Hepatocyte (in vitro differentiated cells): ENCODE measurements around the gene TAF12. TPM values are rescaled to one million over a fixed set of nuclear protein-coding genes. Genes with fewer than 3 reads are reported as not detected.
"Not testable (repeated sequence)": the region's sequence is repeated elsewhere in the genome, so short reads cannot be mapped to it uniquely, and the experiment has no call there.

ENCODE experiments used
- DNase-seq: peaks from one replicate; pipeline ENCODE4 v3.0.0-alpha.2; 2016; ENCODE audit warnings: low spot score
- H2AFZ ChIP-seq: fragments of 200-600 bp; sonication (generic); 2 replicates; pipeline ENCODE4 v1.6.0; 2016; ENCODE audit warnings: antibody characterized with exemption, mild to moderate bottlenecking
- H3K27ac ChIP-seq: fragments of 200-600 bp; sonication (generic); 2 replicates; pipeline ENCODE4 v1.5.1; 2016; ENCODE audit warnings: mild to moderate bottlenecking
- H3K27me3 ChIP-seq: fragments of 200-600 bp; sonication (generic); 2 replicates; pipeline ENCODE4 v1.6.1; 2016
- H3K36me3 ChIP-seq: fragments of 200-600 bp; sonication (generic); replicated peaks from 2 replicates; pipeline ENCODE4 v1.5.1; 2016; ENCODE audit warnings: low read depth; ENCODE audit not compliant: insufficient read depth
- H3K4me1 ChIP-seq: fragments of 200-600 bp; sonication (generic); 2 replicates; pipeline ENCODE4 v1.5.1; 2016; ENCODE audit warnings: mild to moderate bottlenecking, moderate library complexity; ENCODE audit not compliant: insufficient read depth
- H3K4me2 ChIP-seq: fragments of 200-600 bp; sonication (generic); 2 replicates; pipeline ENCODE4 v1.6.0; 2016
- H3K4me3 ChIP-seq: fragments of 200-600 bp; sonication (generic); 2 replicates; pipeline ENCODE4 v1.5.1; 2016; ENCODE audit warnings: mild to moderate bottlenecking
- H3K79me2 ChIP-seq: fragments of 200-600 bp; sonication (generic); 2 replicates; pipeline ENCODE4 v1.6.0; 2017; ENCODE audit warnings: mild to moderate bottlenecking
- H3K9me2 ChIP-seq: fragments of 200-600 bp; sonication (generic); replicated peaks from 2 replicates; pipeline ENCODE4 v1.6.0; 2017; ENCODE audit warnings: mild to moderate bottlenecking; ENCODE audit not compliant: insufficient read depth
- H3K9me3 ChIP-seq: fragments of 200-600 bp; sonication (generic); 2 replicates; pipeline ENCODE4 v1.5.1; 2016; ENCODE audit warnings: low read depth, mild to moderate bottlenecking
- H4K20me1 ChIP-seq: fragments of 200-600 bp; sonication (generic); 2 replicates; pipeline ENCODE4 v1.6.0; 2016; ENCODE audit warnings: mild to moderate bottlenecking; ENCODE audit not compliant: insufficient read depth, poor library complexity, severe bottlenecking
- EZH2 ChIP-seq: fragments of 200-600 bp; sonication (generic); IDR thresholded peaks from 2 replicates; pipeline ENCODE4 v1.6.1; 2016; ENCODE audit warnings: antibody characterized with exemption, mild to moderate bottlenecking, borderline replicate concordance
- EZH2phosphoT487 ChIP-seq: fragments of 200-600 bp; sonication (generic); IDR thresholded peaks from one replicate; pipeline ENCODE4 v1.6.1; 2018; ENCODE audit warnings: antibody characterized with exemption, mild to moderate bottlenecking, low read depth, moderate library complexity; ENCODE audit not compliant: unreplicated experiment, severe bottlenecking
- WGBS: methylation state at CpG from one replicate; pipeline ENCODE4 v1.1.6; 2016; ENCODE audit warnings: low lambda C conversion rate; ENCODE audit errors: missing lambda C conversion rate; 5-methylcytosine and 5-hydroxymethylcytosine counted together
- polyA plus RNA-seq: library from polyadenylated mRNA; unstranded; fragments of >200 nt; fragmentation: Nextera tagmentation; extraction: Ambion mirVana; gene quantifications from 2 replicates; pipeline ENCODE4 v1.2.1, GENCODE V29; 2016
- total RNA-seq: library from RNA; depleted of rRNA; stranded (reverse); fragments of >200 nt; gene quantifications from 2 replicates; pipeline ENCODE4 v1.2.3, GENCODE V29; 2014
- TF ChIP-seq, protein P1 (sequence below): fragments of 200-600 bp; sonication (generic); IDR thresholded peaks from 2 replicates; pipeline ENCODE4 v1.5.1; 2016; ENCODE audit warnings: antibody characterized with exemption, mild to moderate bottlenecking; ENCODE audit not compliant: poor library complexity

Gene TAF12
- total and polyA plus RNA-seq, 2 experiments from 2014 or later, result 26.5 to 35.0 TPM

DNA sequence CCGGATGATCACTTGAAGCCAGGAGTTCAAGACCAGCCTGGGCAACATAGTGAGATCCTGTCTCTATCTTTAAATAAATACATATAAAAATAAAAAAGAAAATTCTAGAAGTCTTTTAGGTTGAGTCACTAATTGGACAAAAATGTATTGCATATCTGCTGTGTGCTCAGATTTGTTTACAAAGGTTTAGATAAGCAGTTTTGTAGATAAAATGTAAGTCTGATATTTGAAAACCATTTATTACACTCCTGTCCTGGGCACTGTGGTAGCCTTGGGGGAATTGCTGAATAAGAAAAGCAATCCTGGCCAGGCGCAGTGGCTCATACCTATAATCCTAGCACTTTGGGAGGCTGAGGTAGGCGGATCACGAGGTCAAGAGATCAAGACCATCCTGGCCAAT is 37.3 kb upstream of the TAF12 start:
- Histone ChIP-seq H3K79me2 (peaks cover 32% of the 10 kb centered on the region), H3K27ac (no peak overlapping the region), H3K4me3 (no peak overlapping the region), H4K20me1 (no peaks in the 10 kb centered on the region), H3K9me2 (no peaks in the 10 kb centered on the region), H3K4me1 (no peaks in the 10 kb centered on the region), H2AFZ (no peak overlapping the region), H3K36me3 (no peaks in the 10 kb centered on the region), H3K9me3 (no peaks in the 10 kb centered on the region), H3K4me2 (no peak overlapping the region), H3K27me3 (no peaks in the 10 kb centered on the region)
- TF ChIP-seq EZH2phosphoT487 (no peak), EZH2 (no peak)
- TF ChIP-seq, protein P1, sequence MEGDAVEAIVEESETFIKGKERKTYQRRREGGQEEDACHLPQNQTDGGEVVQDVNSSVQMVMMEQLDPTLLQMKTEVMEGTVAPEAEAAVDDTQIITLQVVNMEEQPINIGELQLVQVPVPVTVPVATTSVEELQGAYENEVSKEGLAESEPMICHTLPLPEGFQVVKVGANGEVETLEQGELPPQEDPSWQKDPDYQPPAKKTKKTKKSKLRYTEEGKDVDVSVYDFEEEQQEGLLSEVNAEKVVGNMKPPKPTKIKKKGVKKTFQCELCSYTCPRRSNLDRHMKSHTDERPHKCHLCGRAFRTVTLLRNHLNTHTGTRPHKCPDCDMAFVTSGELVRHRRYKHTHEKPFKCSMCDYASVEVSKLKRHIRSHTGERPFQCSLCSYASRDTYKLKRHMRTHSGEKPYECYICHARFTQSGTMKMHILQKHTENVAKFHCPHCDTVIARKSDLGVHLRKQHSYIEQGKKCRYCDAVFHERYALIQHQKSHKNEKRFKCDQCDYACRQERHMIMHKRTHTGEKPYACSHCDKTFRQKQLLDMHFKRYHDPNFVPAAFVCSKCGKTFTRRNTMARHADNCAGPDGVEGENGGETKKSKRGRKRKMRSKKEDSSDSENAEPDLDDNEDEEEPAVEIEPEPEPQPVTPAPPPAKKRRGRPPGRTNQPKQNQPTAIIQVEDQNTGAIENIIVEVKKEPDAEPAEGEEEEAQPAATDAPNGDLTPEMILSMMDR, result no peak
- no peak for DNase-seq
- WGBS, result 77% methylated on average over 4 of the region's 4 CpGs

DNA sequence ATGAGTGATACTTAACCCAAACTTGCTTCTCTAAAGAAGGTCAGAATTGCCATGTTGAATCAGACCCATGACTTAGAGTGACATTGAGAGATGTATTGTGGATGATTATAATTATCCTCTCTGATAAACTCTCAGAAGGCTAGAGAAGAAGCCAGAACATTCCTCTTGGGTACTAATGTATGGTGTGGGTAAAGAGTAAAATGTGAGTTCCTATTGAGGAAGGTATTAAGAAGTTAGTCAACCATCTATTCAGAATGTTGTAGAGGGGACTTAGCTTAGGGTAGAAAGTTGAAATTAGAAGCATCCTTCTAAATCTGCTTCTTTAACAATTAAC is 33.0 kb upstream of the TAF12 start:
- no peaks in the 10 kb centered on the region for H4K20me1 ChIP-seq
- H3K4me2 ChIP-seq, result peak overlapping the region; percentile 21
- TF ChIP-seq, protein P1, result no peak
- TF ChIP-seq EZH2 (no peak), EZH2phosphoT487 (no peak)
- no peaks in the 10 kb centered on the region for H3K27me3 ChIP-seq
- no peak overlapping the region for H3K4me3 ChIP-seq
- no peaks in the 10 kb centered on the region for H3K36me3 ChIP-seq
- no peaks in the 10 kb centered on the region for H3K9me3 ChIP-seq
- peaks cover 58% of the 10 kb centered on the region for H3K79me2 ChIP-seq
- no peaks in the 10 kb centered on the region for H3K9me2 ChIP-seq
- no peak for DNase-seq
- H3K4me1 ChIP-seq, result no peaks in the 10 kb centered on the region
- H3K27ac ChIP-seq, result peak overlapping the region; percentile 27
- no peak overlapping the region for H2AFZ ChIP-seq

DNA sequence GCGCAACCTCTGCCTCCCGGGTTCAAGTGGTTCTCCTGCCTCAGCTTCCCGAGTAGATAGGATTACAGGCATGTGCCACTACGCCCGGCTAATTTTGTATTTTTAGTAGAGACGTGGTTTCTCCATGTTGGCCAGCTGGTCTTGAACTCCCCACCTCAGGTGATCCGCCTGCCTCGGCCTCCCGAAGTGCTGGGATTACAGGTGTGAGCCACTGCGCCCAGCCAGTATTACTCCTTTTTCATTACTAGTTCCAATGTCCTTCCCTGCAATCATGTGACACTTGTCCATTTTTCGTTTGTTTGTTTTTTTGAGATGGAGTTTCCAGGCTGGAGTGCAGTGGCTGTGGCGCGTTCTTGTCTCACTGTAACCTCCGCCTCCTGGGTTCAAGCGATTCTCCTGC is 30.1 kb upstream of the TAF12 start:
- not testable (repeated sequence) for H3K36me3 ChIP-seq, H4K20me1 ChIP-seq, H3K4me2 ChIP-seq, H3K9me3 ChIP-seq, H3K27ac ChIP-seq, DNase-seq, H3K4me1 ChIP-seq, H3K9me2 ChIP-seq, H3K27me3 ChIP-seq, H3K4me3 ChIP-seq, H2AFZ ChIP-seq
- peaks cover 65% of the 10 kb centered on the region for H3K79me2 ChIP-seq
- WGBS, result over 99% methylated on average over 15 of the region's 15 CpGs

GRCh38 chr1:28671254-28671780 is 28.4 kb upstream of the TAF12 start:
- H3K4me3 ChIP-seq, result no peak overlapping the region
- H4K20me1 ChIP-seq, result no peaks in the 10 kb centered on the region
- H2AFZ ChIP-seq, result no peak overlapping the region
- H3K4me2 ChIP-seq, result no peak overlapping the region
- no peaks in the 10 kb centered on the region for H3K9me2 ChIP-seq
- TF ChIP-seq EZH2, result no peak
- TF ChIP-seq, protein P1, result no peak
- TF ChIP-seq EZH2phosphoT487, result no peak
- H3K27me3 ChIP-seq, result no peaks in the 10 kb centered on the region
- H3K9me3 ChIP-seq, result no peaks in the 10 kb centered on the region
- DNase-seq, result no peak
- no peak overlapping the region for H3K27ac ChIP-seq
- H3K36me3 ChIP-seq, result no peaks in the 10 kb centered on the region
- H3K79me2 ChIP-seq, result peaks cover 52% of the 10 kb centered on the region
- H3K4me1 ChIP-seq, result peaks cover 16% of the 10 kb centered on the region
- WGBS, result 95% methylated on average over 20 of the region's 20 CpGs
